SK-N-SH (cell line): ENCODE data around the gene PODNL1. TPM values are rescaled to one million over a fixed set of nuclear protein-coding genes. Genes with fewer than 3 reads are reported as not detected.
A peak's percentile ranks its signal among the peaks of the same experiment; 100 is the strongest.
"Not testable (repeated sequence)": the region's sequence is repeated elsewhere in the genome, so short reads cannot be mapped to it uniquely, and the experiment has no call there.

Source experiments
- CTCF ChIA-PET: fragments of 300-600, 350-600 bp; formaldehyde crosslinking; extraction: SDS; loops from one replicate; lab custom pipeline; 2021; lab: Yijun Ruan, JAX
- POLR2A ChIA-PET: fragments of 350-600 bp; sonication (Branson Sonifier 250); formaldehyde crosslinking; extraction: SDS; loops from one replicate; lab custom pipeline; 2020; ENCODE audit warnings: antibody characterized with exemption, inconsistent platforms; lab: Yijun Ruan, JAX
- DNase-seq: peaks from one replicate; pipeline ENCODE4 v3.0.0; 2012
- H2AFZ ChIP-seq: fragments of 200-600 bp; sonication (generic); 2 replicates; pipeline ENCODE4 v1.8.1; 2016; ENCODE audit warnings: antibody characterized with exemption, mild to moderate bottlenecking, low read depth
- H3F3A ChIP-seq: fragments of 200-600 bp; sonication (generic); replicated peaks from 2 replicates; pipeline ENCODE3; 2016; ENCODE audit warnings: antibody characterized with exemption, mild to moderate bottlenecking; ENCODE audit not compliant: insufficient read depth
- H3K27ac ChIP-seq, 2 experiments: fragments of 200-500 bp in 1 of 2; fragments of 200-600 bp in 1 of 2; sonication (Bioruptor generic) in 1 of 2; sonication (generic), shearing (Covaris generic) in 1 of 2; 2 replicates each; pipeline versions ENCODE4 v1.5.1 to v1.6.1; 2014 to 2016; ENCODE audit warnings: low read depth in 2 of 2, inconsistent platforms in 1 of 2, low read length in 1 of 2, mild to moderate bottlenecking in 1 of 2, mixed read lengths in 1 of 2
- H3K27me3 ChIP-seq: fragments of 200-600 bp; sonication (generic), shearing (Covaris generic); 2 replicates; pipeline ENCODE4 v1.6.1; 2016; ENCODE audit warnings: mixed run types; ENCODE audit not compliant: insufficient read depth
- H3K36me3 ChIP-seq, 2 experiments: fragments of 200-500 bp in 1 of 2; fragments of 200-600 bp in 1 of 2; sonication (Bioruptor generic) in 1 of 2; sonication (generic) in 1 of 2; replicated peaks in 1 of 2; 2 replicates each; pipeline versions ENCODE3 to v1.5.1; 2014 to 2016; ENCODE audit warnings: low read length in 1 of 2, mild to moderate bottlenecking in 1 of 2; ENCODE audit not compliant: insufficient read depth in 2 of 2, control insufficient read depth in 1 of 2
- H3K4me1 ChIP-seq, 2 experiments: fragments of 200-500 bp in 1 of 2; fragments of 200-600 bp in 1 of 2; sonication (Bioruptor generic) in 1 of 2; sonication (generic), shearing (Covaris generic) in 1 of 2; 2 replicates each; pipeline versions ENCODE4 v1.5.1 to v1.6.1; 2014 to 2016; ENCODE audit warnings: low read depth in 1 of 2, low read length in 1 of 2, mixed run types in 1 of 2; ENCODE audit not compliant: insufficient read depth in 2 of 2, control insufficient read depth in 1 of 2
- H3K4me2 ChIP-seq: fragments of 200-600 bp; sonication (generic), shearing (Covaris generic); 2 replicates; pipeline ENCODE4 v1.6.1; 2017; ENCODE audit warnings: mixed run types
- H3K4me3 ChIP-seq, 2 experiments: fragments of 200-500 bp in 1 of 2; fragments of 200-600 bp in 1 of 2; sonication (Bioruptor generic) in 1 of 2; sonication (generic), shearing (Covaris generic) in 1 of 2; 2 replicates each; pipeline versions ENCODE4 v1.5.1 to v1.8.1; 2014 to 2016; ENCODE audit warnings: low read depth in 2 of 2, inconsistent platforms in 1 of 2, low read length in 1 of 2, mild to moderate bottlenecking in 1 of 2, mixed read lengths in 1 of 2, moderate library complexity in 1 of 2
- H3K79me2 ChIP-seq: fragments of 200-600 bp; sonication (generic); 2 replicates; pipeline ENCODE4 v1.8.1; 2017; ENCODE audit warnings: mild to moderate bottlenecking; ENCODE audit not compliant: insufficient read depth
- H3K9ac ChIP-seq: fragments of 200-600 bp; sonication (generic); 2 replicates; pipeline ENCODE4 v1.6.1; 2017; ENCODE audit warnings: mixed run types
- H3K9me2 ChIP-seq: fragments of 200-600 bp; sonication (generic); 2 replicates; pipeline ENCODE4 v1.6.1; 2017; ENCODE audit warnings: mixed run types
- H3K9me3 ChIP-seq: fragments of 200-600 bp; sonication (generic); 2 replicates; pipeline ENCODE4 v1.6.1; 2017; ENCODE audit warnings: mixed run types, mild to moderate bottlenecking, moderate library complexity
- H4K20me1 ChIP-seq: fragments of 200-600 bp; sonication (generic); 2 replicates; pipeline ENCODE4 v1.6.1; 2017; ENCODE audit warnings: mild to moderate bottlenecking, mixed run types; ENCODE audit not compliant: insufficient read depth
- CHD2 ChIP-seq: fragments of 150-350 bp; IDR thresholded peaks from 2 replicates; pipeline ENCODE4 v1.6.1; 2018; ENCODE audit warnings: low read length; ENCODE audit not compliant: partially characterized antibody
- ELF1 ChIP-seq: IDR thresholded peaks from 2 replicates; pipeline ENCODE4 v1.4.0; 2012
- EP300 ChIP-seq, 2 experiments: IDR thresholded peaks; 2 replicates each; pipeline versions ENCODE4 v1.4.0 to v1.6.1; 2012; ENCODE audit warnings: borderline replicate concordance in 1 of 2, low read depth in 1 of 2, low read length in 1 of 2
- FOXJ3 ChIP-seq: sonication (generic); formaldehyde crosslinking; IDR thresholded peaks from 2 replicates; pipeline ENCODE4 v1.5.1; 2020; ENCODE audit warnings: mild to moderate bottlenecking, missing genetic modification reagents
- FOXM1 ChIP-seq: IDR thresholded peaks from 2 replicates; pipeline ENCODE4 v1.4.0; 2012; ENCODE audit warnings: low read depth, mild to moderate bottlenecking
- GABPA ChIP-seq: IDR thresholded peaks from 2 replicates; pipeline ENCODE4 v1.4.0; 2012; ENCODE audit warnings: low read depth, mild to moderate bottlenecking
- IRF3 ChIP-seq: fragments of 150-350 bp; IDR thresholded peaks from 2 replicates; pipeline ENCODE4 v1.6.1; 2016; ENCODE audit warnings: mild to moderate bottlenecking, low read depth, low read length
- JUND ChIP-seq: IDR thresholded peaks from 2 replicates; pipeline ENCODE4 v1.4.0; 2012
- MAX ChIP-seq: IDR thresholded peaks from 2 replicates; pipeline ENCODE4 v1.4.0; 2012; ENCODE audit warnings: low read depth
- NRF1 ChIP-seq: IDR thresholded peaks from 2 replicates; pipeline ENCODE4 v1.6.1; 2012; ENCODE audit warnings: low read depth, mild to moderate bottlenecking, low read length
- SIN3A ChIP-seq: IDR thresholded peaks from 2 replicates; pipeline ENCODE4 v1.6.1; 2012; ENCODE audit warnings: low read depth, mild to moderate bottlenecking, low read length, moderate library complexity, borderline replicate concordance
- USF1 ChIP-seq: IDR thresholded peaks from 2 replicates; pipeline ENCODE4 v1.4.0; 2012; ENCODE audit warnings: low read depth, borderline replicate concordance
- YY1 ChIP-seq: IDR thresholded peaks from 2 replicates; pipeline ENCODE4 v1.4.0; 2012; ENCODE audit warnings: low read depth, mild to moderate bottlenecking
- WGBS: methylation state at CpG from one replicate; pipeline ENCODE4 v1.1.6; 2017; ENCODE audit warnings: low lambda C conversion rate; 5-methylcytosine and 5-hydroxymethylcytosine counted together
- polyA plus RNA-seq, 3 experiments: library from polyadenylated mRNA; depleted of rRNA; stranded (reverse); fragments of >200 nt; gene quantifications; 2 replicates each; pipeline ENCODE4 v1.2.3, GENCODE V29; 2012

The PODNL1 gene
- polyA plus RNA-seq, 1 of the 3 experiments (the other 2 are of a cell fraction): 7.5 TPM

- Histone ChIP-seq H3K9me2 (no peaks in the 10 kb centered on the region), H3K36me3 (no peaks in the 10 kb centered on the region), H2AFZ (no peak overlapping the region), H3F3A (no peaks in the 10 kb centered on the region), H3K4me2 (no peak overlapping the region), H3K4me1 (peaks cover 0 to 11% of the 10 kb centered on the region in 2 experiments; a peak in 1 of 4 replicates), H3K79me2 (no peaks in the 10 kb centered on the region), H3K27me3 (no peaks in the 10 kb centered on the region), H3K27ac (no peak overlapping the region), H4K20me1 (no peaks in the 10 kb centered on the region), H3K9ac (no peak overlapping the region), H3K4me3 (no peak overlapping the region), H3K9me3 (no peaks in the 10 kb centered on the region)
- POLR2A ChIA-PET: no interaction called here
- 85% methylated on average over 11 of the region's 11 CpGs for WGBS
- CTCF ChIA-PET: interaction anchor here (1.1 kb wide), 1 partner anchor 10 kb away, joined by 3 read pairs; no protein-coding TSS in a partner anchor
- no peak for DNase-seq
- TF ChIP-seq USF1: no peak
- TF ChIP-seq SIN3A: no peak
- no peak for TF ChIP-seq YY1
- no peak for TF ChIP-seq IRF3
- no peak for TF ChIP-seq MAX
- no peak for TF ChIP-seq FOXM1
- TF ChIP-seq CHD2: no peak
- no peak for TF ChIP-seq EP300 (IDR thresholded peaks at IDR 0.05; ENCODE audit: borderline replicate concordance in 1 of 2, low read depth in 1 of 2, low read length in 1 of 2)
- TF ChIP-seq ELF1: no peak
- no peak for TF ChIP-seq JUND
- no peak for TF ChIP-seq GABPA
Measured at GRCh38 chr19:13975870-13976269, 37.7 kb upstream of the PODNL1 start.

GRCh38 chr19:13974073-13974472 is 35.9 kb upstream of the PODNL1 start:
- Histone ChIP-seq H3K9me2 (no peaks in the 10 kb centered on the region), H3K4me1 (no peaks in the 10 kb centered on the region)
- no peak for TF ChIP-seq EP300 (IDR thresholded peaks at IDR 0.05; ENCODE audit: borderline replicate concordance in 1 of 2, low read depth in 1 of 2, low read length in 1 of 2)
- TF ChIP-seq YY1: no peak
- no peak for TF ChIP-seq NRF1
- no peak for TF ChIP-seq FOXJ3 (CRISPR knock-in tag)
- TF ChIP-seq JUND: no peak
- TF ChIP-seq SIN3A: no peak
- TF ChIP-seq, all 33 proteins: peak for 0
- Histone ChIP-seq H3K27me3 (no peaks in the 10 kb centered on the region), H4K20me1 (no peaks in the 10 kb centered on the region), H3K4me3 (no peak overlapping the region), H3K4me2 (no peak overlapping the region), H2AFZ (no peak overlapping the region), H3K79me2 (no peaks in the 10 kb centered on the region), H3K9me3 (no peaks in the 10 kb centered on the region), H3K27ac (no peak overlapping the region), H3K9ac (no peak overlapping the region), H3K36me3 (no peaks in the 10 kb centered on the region), H3F3A (no peaks in the 10 kb centered on the region)
- DNase-seq: peak; percentile 66
- CTCF ChIA-PET: interaction anchor here (1.3 kb wide), 1 partner anchor 22 kb away, joined by 3 read pairs; no protein-coding TSS in a partner anchor
- POLR2A ChIA-PET: interaction anchor here (1.6 kb wide), 1 partner anchor 33 kb away, joined by 5 read pairs; no protein-coding TSS in a partner anchor
- 91% methylated on average over 12 of the region's 12 CpGs for WGBS

- POLR2A ChIA-PET: interaction anchor here (1.6 kb wide), 1 partner anchor 33 kb away, joined by 5 read pairs; no protein-coding TSS in a partner anchor
- CTCF ChIA-PET: interaction anchor here (0.7 to 3.1 kb wide), 4 partner anchors 22 to 99 kb away, joined by 3 to 12 read pairs (median 4); partner anchors contain the start of genes MISP3 and RLN3
- not testable (repeated sequence) for H3K4me2 ChIP-seq, H2AFZ ChIP-seq, H3K9ac ChIP-seq, DNase-seq, H3K27me3 ChIP-seq, H3K36me3 ChIP-seq, H3K4me1 ChIP-seq, H3K79me2 ChIP-seq, H3K27ac ChIP-seq, H3K9me3 ChIP-seq, H3F3A ChIP-seq, H4K20me1 ChIP-seq, H3K9me2 ChIP-seq, H3K4me3 ChIP-seq
- WGBS: 94% methylated on average over 3 of the region's 3 CpGs
Measured at GRCh38 chr19:13973479-13973878, 35.3 kb upstream of the PODNL1 start.
